Endometrial microvascular endothelial cells (primary cell): ENCODE results near the gene DELE1. TPM values are rescaled to one million over a fixed set of nuclear protein-coding genes. Genes with fewer than 3 reads are reported as not detected.

Experiments used
- in situ Hi-C: cut with HindIII; loops from 2 replicates; pipeline ENCODE4 v1.10.0; 2017; ENCODE audit warnings: low sequenced_read_pairs, low pct_unique_long_range_greater_than_20kb; ENCODE audit errors: inconsistent ontology term
- total RNA-seq: library from RNA; depleted of rRNA; stranded (reverse); fragments of >200 nt; gene quantifications from one replicate; pipeline ENCODE4 v1.2.3, GENCODE V29; 2015; ENCODE audit errors: inconsistent ontology term

The DELE1 gene
- total RNA-seq, 1 donor from 2014 or later, result 54.9 TPM

- in situ Hi-C loops, result no loop called here
These were observed 25.1 kb downstream of the DELE1 start for GRCh38 chr5:141948812-141949211.

- in situ Hi-C loops, result no loop called here
These were observed 25.8 kb downstream of the DELE1 start for GRCh38 chr5:141949511-141949910.

GRCh38 chr5:141950207-141951005 lies 26.7 kb downstream of the DELE1 start:
- in situ Hi-C loops, result no loop called here

- in situ Hi-C loops, result no loop called here
These were observed 27.7 kb downstream of the DELE1 start for GRCh38 chr5:141951332-141951781.

- in situ Hi-C loops, result no loop called here
These were observed 28.3 kb downstream of the DELE1 start for GRCh38 chr5:141952020-141952419.

- in situ Hi-C loops, result no loop called here
These were observed 30.5 kb downstream of the DELE1 start for GRCh38 chr5:141954194-141954593.

- in situ Hi-C loops, result no loop called here
These were observed 33.8 kb downstream of the DELE1 start for GRCh38 chr5:141957367-141957996.

- in situ Hi-C loops, result no loop called here
These were observed 34.4 kb downstream of the DELE1 start, which contains the start of gene PCDH12 for GRCh38 chr5:141958113-141958512. Gene PCDH12, minus strand, starts transcription at chr5:141958202. Its CDS starts 351 bp downstream, at chr5:141957851.

GRCh38 chr5:141958546-141959172 lies 35.0 kb downstream of the DELE1 start:
- in situ Hi-C loops, result no loop called here

- in situ Hi-C loops, result no loop called here
These were observed 36.3 kb downstream of the DELE1 start for GRCh38 chr5:141960018-141960417.

- in situ Hi-C loops, result no loop called here
These were observed 37.0 kb downstream of the DELE1 start for GRCh38 chr5:141960449-141961323.

- in situ Hi-C loops, result no loop called here
These were observed 37.8 kb downstream of the DELE1 start for GRCh38 chr5:141961466-141961865.

- in situ Hi-C loops, result no loop called here
These were observed 40.0 kb downstream of the DELE1 start for GRCh38 chr5:141963701-141964100.

GRCh38 chr5:141965071-141965470 lies 41.4 kb downstream of the DELE1 start:
- in situ Hi-C loops, result no loop called here

GRCh38 chr5:141966275-141966962 lies 42.7 kb downstream of the DELE1 start:
- in situ Hi-C loops, result no loop called here

GRCh38 chr5:141966963-141967333 lies 43.3 kb downstream of the DELE1 start:
- in situ Hi-C loops, result no loop called here

- in situ Hi-C loops, result no loop called here
These were observed 45.4 kb downstream of the DELE1 start, which contains the start of gene RNF14 for GRCh38 chr5:141968914-141969608. Gene RNF14, plus strand, starts transcription at chr5:141969105. Its CDS starts 4,484 bp downstream, at chr5:141973589.
